Stimulated activated CD8-positive, alpha-beta memory T cell treated with anti-CD3 and anti-CD28 coated beads, Interleukin-7, amount 100 ng/mL, for 48 hours (primary cell): ENCODE data around the gene ABCA3.
"Not testable (repeated sequence)": the region's sequence is repeated elsewhere in the genome, so short reads cannot be mapped to it uniquely, and the experiment has no call there.

Experiments
- DNase-seq, 2 donors: peaks; one replicate each; pipeline ENCODE4 v3.0.0-alpha.2; 2020; ENCODE audit warnings: low read depth in 1 of 2; ENCODE audit errors: extremely low read depth in 1 of 2

The ABCA3 gene

DNA sequence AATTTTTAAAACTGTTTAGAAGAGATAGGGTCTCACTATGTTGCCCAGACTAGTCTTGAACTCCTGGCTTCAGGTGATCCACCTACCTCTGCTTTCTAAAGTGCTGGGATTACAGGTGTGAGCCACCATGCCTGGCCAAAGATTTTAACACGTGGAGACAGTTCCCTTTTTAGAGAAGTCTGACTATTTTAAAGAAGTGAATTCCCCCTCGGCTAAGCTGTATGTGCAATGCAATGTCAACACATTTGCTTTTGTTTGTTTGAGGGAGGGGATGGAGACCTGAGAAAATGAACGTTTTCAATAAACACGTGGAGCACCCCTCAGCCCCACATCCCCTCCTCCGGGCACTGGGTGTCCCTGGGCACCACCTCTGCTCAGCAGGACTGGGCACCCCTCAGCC lies 58.3 kb downstream of the ABCA3 start:
- no peak for DNase-seq

- DNase-seq: no peak
These were observed 59.5 kb downstream of the ABCA3 start for GRCh38 chr16:2280981-2281542.

- no peak for DNase-seq
These were observed 60.1 kb downstream of the ABCA3 start for GRCh38 chr16:2280461-2280860.

GRCh38 chr16:2278956-2279800 lies 61.4 kb downstream of the ABCA3 start:
- DNase-seq: no peak

GRCh38 chr16:2278272-2278608 lies 62.3 kb downstream of the ABCA3 start:
- no peak for DNase-seq

- no peak for DNase-seq
These were observed 62.9 kb downstream of the ABCA3 start for GRCh38 chr16:2277466-2278271.

DNA sequence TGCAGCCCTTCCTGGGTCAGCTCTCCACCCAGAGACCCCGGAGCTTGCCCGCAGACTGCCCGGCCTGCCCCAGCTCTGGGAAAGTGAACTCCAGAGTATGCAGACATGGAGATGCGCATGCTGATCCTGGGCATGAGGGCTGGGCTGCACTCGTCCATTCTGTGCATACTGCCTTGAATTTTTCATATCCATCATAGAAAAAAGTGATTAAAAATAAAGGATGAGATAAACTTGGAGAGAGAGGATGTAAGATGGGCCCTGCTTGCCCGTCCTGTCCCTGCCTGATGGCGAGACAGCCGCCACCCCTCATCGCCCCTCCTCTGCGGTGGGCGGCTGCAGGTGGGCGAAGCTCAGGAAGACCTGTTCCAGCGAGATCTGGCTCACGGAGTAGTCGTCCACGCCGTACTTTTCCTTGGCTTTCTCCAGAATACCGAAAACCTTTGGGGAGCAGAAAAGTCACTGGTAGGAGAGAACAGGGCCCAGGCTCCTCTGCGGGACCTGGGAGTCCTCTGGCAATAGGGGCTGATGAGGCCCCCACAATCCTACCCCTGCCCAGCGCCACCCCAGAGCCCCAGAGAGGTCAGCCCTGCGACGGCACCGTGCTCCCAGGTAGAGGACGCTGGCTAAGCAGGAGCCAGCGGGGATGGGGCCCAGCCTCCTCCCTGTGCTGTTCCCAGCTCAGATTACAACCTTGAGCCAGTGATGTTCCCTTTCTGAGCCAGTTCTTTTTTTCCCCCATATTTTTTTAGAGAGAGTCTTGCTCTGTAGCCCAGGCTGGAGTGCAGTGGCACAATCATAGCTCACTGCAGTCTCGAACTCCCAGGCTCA lies 63.9 kb downstream of the ABCA3 start:
- no peak for DNase-seq

DNA sequence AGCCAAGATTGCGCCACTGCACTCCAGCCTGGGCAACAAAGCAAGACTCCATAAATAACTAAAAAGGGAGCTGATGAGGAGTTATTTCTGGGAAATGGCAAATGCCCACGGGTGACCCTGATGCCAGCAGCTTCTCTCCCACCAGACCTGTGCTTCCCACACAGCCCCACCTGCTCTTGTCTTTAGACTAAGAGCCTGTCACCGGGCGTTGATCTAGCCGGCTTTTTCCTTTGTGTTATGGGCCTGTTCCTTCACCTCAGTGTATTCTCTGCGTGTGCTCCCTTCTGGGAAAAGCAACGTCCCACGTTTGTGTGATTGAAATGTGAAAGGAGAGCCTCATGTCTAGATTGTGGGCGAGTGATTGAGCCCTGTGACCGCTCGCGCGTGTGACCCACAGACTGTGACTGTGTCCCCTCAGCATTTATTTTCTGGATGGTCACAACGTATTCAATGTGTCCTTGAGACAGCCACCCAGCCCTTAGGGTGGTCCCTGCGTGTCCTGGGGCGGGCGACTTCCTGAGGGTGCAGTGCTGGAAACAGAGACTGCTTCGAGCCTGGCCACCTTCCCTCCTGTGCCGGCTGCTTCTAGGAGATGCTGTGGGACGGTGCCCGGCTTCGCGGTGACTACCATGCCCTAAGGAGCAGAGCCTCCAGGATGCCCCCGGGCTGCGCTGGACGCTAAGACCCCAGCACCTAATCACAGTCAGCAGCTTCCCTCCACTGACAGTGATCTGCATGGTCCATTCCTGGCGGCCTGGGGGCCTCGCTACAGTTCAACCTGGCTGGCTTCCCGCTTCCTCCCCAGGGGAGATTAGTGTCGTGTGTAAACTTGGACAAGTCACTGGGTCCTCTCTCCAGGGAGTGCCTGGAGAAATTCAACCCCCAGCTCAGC lies 64.8 kb downstream of the ABCA3 start:
- no peak for DNase-seq

DNA sequence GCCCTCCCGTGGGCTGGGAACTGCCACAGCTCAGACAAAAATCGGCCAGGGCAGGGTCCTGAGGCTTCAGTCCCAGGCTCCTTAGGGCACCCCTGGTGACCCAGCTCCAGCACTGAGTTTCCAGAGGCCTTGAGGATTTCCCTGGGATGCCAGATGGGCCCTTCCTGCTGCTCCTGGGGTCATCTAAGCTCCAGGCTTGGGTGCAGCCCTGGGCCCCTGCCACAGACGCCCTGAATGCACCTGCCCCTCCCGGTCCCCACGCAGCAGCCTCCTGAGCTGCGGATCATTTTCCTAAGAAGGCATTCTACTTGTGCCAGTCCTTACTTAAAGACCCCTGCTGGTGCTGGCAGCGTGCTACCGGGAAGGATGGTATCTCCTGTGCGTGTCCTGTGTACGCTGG lies 66.6 kb downstream of the ABCA3 start:
- no peak for DNase-seq

DNA sequence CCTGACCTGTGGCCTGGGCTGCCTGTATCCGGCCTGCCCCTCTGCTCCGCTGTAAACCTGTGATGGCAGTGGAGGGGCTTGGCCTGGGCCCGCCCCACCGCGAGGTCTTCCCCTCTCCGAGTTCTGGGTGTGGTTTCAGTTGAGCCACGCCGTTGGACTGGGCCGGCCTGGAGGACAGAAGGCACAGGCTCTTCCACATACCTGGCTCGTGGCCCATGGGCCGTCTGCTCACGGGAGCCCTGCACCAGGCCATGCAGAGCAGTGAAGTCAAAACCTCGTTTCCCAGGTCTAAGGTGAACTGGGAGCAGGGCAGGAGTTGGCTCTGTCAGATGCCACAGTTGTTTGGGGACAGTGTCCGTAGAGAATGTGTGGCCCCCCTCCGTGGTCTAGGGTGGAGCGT lies 67.0 kb downstream of the ABCA3 start:
- no peak for DNase-seq

GRCh38 chr16:2271848-2272461 lies 68.6 kb downstream of the ABCA3 start:
- no peak for DNase-seq

DNA sequence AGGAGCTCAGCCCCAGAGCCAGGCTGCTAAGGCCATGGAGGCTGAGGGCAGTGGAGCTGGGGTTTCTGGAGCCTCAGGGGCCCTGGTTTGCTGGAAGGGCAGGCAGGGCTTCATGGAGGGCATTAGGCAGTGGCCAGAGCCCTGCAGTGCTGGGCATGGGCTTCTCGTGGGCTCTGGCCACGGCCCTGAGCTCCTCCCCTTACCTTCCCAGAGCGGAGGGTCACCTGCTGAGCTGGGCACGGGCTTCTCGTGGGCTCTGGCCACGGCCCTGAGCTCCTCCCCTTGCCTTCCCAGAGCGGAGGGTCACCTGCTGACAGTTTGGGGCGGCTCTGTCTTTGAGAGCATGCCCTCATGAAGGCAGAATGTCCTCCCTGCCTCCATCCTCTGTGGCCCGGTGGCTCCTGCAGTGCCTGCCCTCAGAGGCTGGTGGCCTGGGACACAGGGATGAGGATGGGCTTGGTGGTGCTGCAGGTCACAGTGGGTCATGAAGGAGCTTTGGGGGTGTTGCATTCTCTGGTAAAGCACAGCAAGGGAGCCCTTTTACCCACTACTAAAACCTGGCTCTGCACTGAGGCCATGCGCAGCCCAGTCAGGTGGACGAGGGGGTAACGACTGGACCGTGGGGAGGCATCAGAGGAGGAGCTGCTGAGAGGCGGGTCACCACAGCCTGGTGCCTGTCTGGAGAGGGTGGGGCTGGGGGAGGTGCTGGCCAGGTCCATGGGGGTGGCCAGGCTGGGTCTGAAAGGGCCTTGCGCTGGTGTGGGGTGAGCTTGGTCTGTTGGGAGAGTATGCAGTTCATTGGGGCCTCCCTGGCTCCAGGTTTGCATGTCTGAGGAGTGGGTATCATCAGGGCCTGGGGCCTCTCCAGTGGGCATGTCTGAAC lies 69.7 kb downstream of the ABCA3 start:
- no peak for DNase-seq

DNA sequence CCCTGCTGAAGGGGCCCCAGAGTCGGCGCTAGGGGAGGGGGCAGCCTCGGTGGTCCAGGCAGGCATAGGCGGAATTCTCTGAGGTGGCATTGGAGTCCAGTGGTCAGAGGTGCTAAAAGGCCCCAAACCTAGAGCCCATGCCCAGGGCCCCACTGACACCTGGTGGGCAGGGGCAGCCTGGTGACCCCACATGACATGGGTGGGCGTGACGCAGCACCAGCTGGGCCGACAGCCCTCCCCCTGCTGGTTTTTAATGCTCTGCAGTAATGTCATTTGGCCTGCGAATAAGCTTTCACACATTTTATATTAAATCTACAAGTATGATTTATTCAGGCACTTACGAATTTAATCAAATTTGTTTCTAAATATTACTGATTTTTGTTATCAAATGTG lies 70.5 kb downstream of the ABCA3 start:
- DNase-seq: no peak

- peak; percentile 91 to 93 for DNase-seq
These were observed 72.4 kb downstream of the ABCA3 start, which contains the start of gene RNPS1 for GRCh38 chr16:2267913-2268666. RNPS1 (minus strand) TSS chr16:2268126; CDS start chr16:2264643, 3,483 bp downstream.

- not testable (repeated sequence) for DNase-seq
These were observed 73.0 kb downstream of the ABCA3 start for GRCh38 chr16:2267505-2267912.

DNA sequence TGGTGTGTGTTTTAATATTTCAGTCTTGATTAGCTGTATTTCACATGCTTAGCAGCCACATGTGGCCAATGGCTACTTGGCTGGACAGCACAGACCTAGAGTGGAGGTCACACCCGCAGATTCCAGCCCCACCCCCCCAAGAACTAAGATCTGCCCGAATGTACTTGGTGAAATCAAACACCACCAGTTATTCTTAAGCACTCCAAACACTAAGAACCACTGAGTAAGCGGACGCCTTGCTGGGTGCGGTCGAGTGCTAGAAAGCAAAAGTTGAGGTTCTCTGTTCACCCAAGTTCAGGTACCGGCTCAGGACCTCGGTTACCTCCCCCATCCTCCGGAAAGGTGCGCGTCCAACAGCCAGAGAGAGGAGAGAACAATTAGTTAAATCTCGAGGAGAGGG lies 73.6 kb downstream of the ABCA3 start:
- DNase-seq: not testable (repeated sequence)

DNA sequence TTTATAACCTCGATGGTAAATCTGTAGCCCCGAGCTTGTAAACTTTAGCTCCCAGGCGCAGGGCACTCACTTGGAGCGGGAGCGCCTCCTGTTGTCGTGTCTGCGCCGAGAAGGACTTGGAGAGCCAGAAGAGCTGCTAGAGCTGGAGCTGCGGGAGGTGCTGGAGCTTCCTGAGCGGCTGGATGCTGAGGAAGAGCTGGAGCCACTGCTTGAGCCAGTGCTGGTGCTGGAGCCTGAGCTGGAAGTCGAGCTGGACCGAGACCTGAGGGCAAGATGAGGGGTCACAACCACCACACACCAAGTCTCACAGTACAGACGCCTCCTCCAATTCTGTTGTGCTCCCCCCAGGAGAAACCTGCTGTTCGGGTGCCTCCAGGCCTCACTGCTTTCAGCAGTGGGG lies 77.5 kb downstream of the ABCA3 start:
- DNase-seq: not testable (repeated sequence)

- no peak for DNase-seq
These were observed 80.3 kb downstream of the ABCA3 start for GRCh38 chr16:2260250-2260649.
